CD4-positive, alpha-beta T cell treated with Interleukin-17A for 1 hour (primary cell): Measurements from ENCODE around the gene ARVCF.
"Not testable (repeated sequence)": the region's sequence is repeated elsewhere in the genome, so short reads cannot be mapped to it uniquely, and the experiment has no call there.

ENCODE experiments used
- DNase-seq: peaks from one replicate; pipeline ENCODE4 v3.0.0-alpha.2; 2020

ARVCF gene

GRCh38 chr22:19959043-19959586 is 57.5 kb downstream of the ARVCF start:
- DNase-seq: no peak

GRCh38 chr22:19958083-19959042 is 58.3 kb downstream of the ARVCF start:
- DNase-seq: no peak

GRCh38 chr22:19957445-19957844 is 59.2 kb downstream of the ARVCF start:
- no peak for DNase-seq

GRCh38 chr22:19955241-19956128 is 61.1 kb downstream of the ARVCF start:
- DNase-seq: no peak

GRCh38 chr22:19951346-19951745 is 65.3 kb downstream of the ARVCF start:
- DNase-seq: no peak

- DNase-seq: no peak
Observed at GRCh38 chr22:19948057-19948760, 68.4 kb downstream of the ARVCF start.

- DNase-seq: no peak
Observed at GRCh38 chr22:19943082-19944026, 73.3 kb downstream of the ARVCF start.

GRCh38 chr22:19942157-19943081 is 74.2 kb downstream of the ARVCF start:
- peak; percentile 6 for DNase-seq

- peak; percentile 73 for DNase-seq
Observed at GRCh38 chr22:19941365-19942082, 75.1 kb downstream of the ARVCF start, which contains the start of the genes COMT and TXNRD2. Gene COMT (plus strand): TSS chr22:19941772. CDS start chr22:19962527, 20,755 bp downstream. Gene TXNRD2 (minus strand): TSS chr22:19941818. CDS start chr22:19941803, 15 bp downstream.

- DNase-seq: no peak
Observed at GRCh38 chr22:19940536-19941364, 75.9 kb downstream of the ARVCF start.

GRCh38 chr22:19937616-19938473 is 78.8 kb downstream of the ARVCF start:
- DNase-seq: no peak

- DNase-seq: no peak
Observed at GRCh38 chr22:19936513-19936912, 80.1 kb downstream of the ARVCF start.

GRCh38 chr22:19935123-19935718 is 81.4 kb downstream of the ARVCF start:
- DNase-seq: not testable (repeated sequence)

- DNase-seq: no peak
Observed at GRCh38 chr22:19933341-19934241, 83.0 kb downstream of the ARVCF start.

GRCh38 chr22:19932367-19933206 is 84.0 kb downstream of the ARVCF start:
- no peak for DNase-seq
